Esophagus squamous epithelium (tissue), 4 donors: ENCODE measurements around the gene CELSR1.

ENCODE experiments used
- POLR2A ChIP-seq, 4 donors: fragments of 450-650 bp; IDR thresholded peaks; one replicate each; pipeline ENCODE4 v1.6.1; 2017; ENCODE audit warnings: antibody characterized with exemption in 4 of 4, mild to moderate bottlenecking in 4 of 4, moderate library complexity in 3 of 4
- TF ChIP-seq, protein P1 (sequence below), 6 experiments: fragments of 450-650 bp in 4 of 6; fragments of 200-600 bp in 2 of 6; sonication (generic) in 2 of 6; IDR thresholded peaks; one replicate each; pipeline ENCODE4 v1.5.1; 2016 to 2019; ENCODE audit warnings: antibody characterized with exemption in 6 of 6, mild to moderate bottlenecking in 4 of 6, moderate library complexity in 4 of 6

DNA sequence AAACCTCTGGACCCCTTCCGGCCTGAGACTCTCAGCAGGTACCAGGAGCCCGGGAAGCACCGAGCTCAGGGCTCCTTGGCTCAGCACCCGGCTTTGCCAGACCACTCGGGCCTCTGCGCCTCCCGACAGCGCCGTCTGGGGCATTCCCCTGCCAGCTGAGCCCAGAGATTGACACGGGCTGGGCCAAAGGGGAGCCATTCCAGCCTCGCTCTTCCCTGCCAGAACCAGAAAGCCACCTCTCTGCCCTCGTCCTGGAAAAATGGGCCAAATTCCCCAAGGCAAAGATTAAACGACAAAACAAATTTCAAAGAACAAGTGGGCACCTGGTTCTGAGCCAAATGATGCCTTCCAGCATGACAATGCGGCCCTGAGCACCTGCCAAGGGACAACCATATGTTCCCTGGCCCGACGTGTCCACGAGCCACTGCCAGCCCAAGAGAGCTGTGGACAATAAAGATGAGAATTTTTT, 59.3 kb downstream of the CELSR1 start:
- no peak for TF ChIP-seq POLR2A (IDR thresholded peaks at IDR 0.05)
- TF ChIP-seq, protein P1, sequence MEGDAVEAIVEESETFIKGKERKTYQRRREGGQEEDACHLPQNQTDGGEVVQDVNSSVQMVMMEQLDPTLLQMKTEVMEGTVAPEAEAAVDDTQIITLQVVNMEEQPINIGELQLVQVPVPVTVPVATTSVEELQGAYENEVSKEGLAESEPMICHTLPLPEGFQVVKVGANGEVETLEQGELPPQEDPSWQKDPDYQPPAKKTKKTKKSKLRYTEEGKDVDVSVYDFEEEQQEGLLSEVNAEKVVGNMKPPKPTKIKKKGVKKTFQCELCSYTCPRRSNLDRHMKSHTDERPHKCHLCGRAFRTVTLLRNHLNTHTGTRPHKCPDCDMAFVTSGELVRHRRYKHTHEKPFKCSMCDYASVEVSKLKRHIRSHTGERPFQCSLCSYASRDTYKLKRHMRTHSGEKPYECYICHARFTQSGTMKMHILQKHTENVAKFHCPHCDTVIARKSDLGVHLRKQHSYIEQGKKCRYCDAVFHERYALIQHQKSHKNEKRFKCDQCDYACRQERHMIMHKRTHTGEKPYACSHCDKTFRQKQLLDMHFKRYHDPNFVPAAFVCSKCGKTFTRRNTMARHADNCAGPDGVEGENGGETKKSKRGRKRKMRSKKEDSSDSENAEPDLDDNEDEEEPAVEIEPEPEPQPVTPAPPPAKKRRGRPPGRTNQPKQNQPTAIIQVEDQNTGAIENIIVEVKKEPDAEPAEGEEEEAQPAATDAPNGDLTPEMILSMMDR (IDR thresholded peaks at IDR 0.05): no peak
